H9 (cell line): ENCODE data around the gene IFNA7. TPM values are rescaled to one million over a fixed set of nuclear protein-coding genes. Genes with fewer than 3 reads are reported as not detected.

ENCODE experiments used
- DNase-seq: peaks from one replicate; pipeline ENCODE4 v3.0.0-alpha.2; 2017
- H2AFZ ChIP-seq: one replicate; pipeline ENCODE4 v1.6.1; 2013; ENCODE audit warnings: mild to moderate bottlenecking, low read length, control low read depth, moderate library complexity
- H2AK5ac ChIP-seq: 2 replicates; pipeline ENCODE4 v1.6.1; 2013; ENCODE audit warnings: low read length, control low read depth, mixed read lengths; ENCODE audit not compliant: insufficient read length
- H2BK120ac ChIP-seq: one replicate; pipeline ENCODE4 v1.6.1; 2013; ENCODE audit warnings: low read depth, mild to moderate bottlenecking, low read length, control low read depth, inconsistent platforms; ENCODE audit not compliant: poor library complexity, severe bottlenecking
- H2BK12ac ChIP-seq: 2 replicates; pipeline ENCODE4 v1.6.1; 2013; ENCODE audit warnings: low read length, control low read depth, mixed read lengths, low read depth; ENCODE audit not compliant: insufficient read length
- H2BK15ac ChIP-seq: 2 replicates; pipeline ENCODE4 v1.6.1; 2013; ENCODE audit warnings: low read depth, low read length, control low read depth
- H2BK20ac ChIP-seq: one replicate; pipeline ENCODE4 v1.6.1; 2013; ENCODE audit warnings: low read depth, mild to moderate bottlenecking, low read length, control low read depth, inconsistent platforms; ENCODE audit not compliant: poor library complexity, severe bottlenecking
- H2BK5ac ChIP-seq: 2 replicates; pipeline ENCODE4 v1.6.1; 2013; ENCODE audit warnings: low read length, control low read depth, mixed read lengths; ENCODE audit not compliant: insufficient read length
- H3K14ac ChIP-seq: 2 replicates; pipeline ENCODE4 v1.6.1; 2013; ENCODE audit warnings: low read length, control low read depth; ENCODE audit not compliant: insufficient read depth
- H3K18ac ChIP-seq: 2 replicates; pipeline ENCODE4 v1.6.1; 2013; ENCODE audit warnings: low read depth, mild to moderate bottlenecking, mixed read lengths, low read length, control low read depth; ENCODE audit not compliant: insufficient read length
- H3K23ac ChIP-seq: 2 replicates; pipeline ENCODE4 v1.6.1; 2013; ENCODE audit warnings: low read length, control low read depth, mixed read lengths, low read depth; ENCODE audit not compliant: insufficient read length
- H3K23me2 ChIP-seq: 2 replicates; pipeline ENCODE4 v1.6.1; 2013; ENCODE audit warnings: low read depth, mild to moderate bottlenecking, mixed read lengths, low read length, control low read depth; ENCODE audit not compliant: insufficient read length, poor library complexity, severe bottlenecking
- H3K27ac ChIP-seq: 2 replicates; pipeline ENCODE4 v1.5.1; 2013; ENCODE audit warnings: low read length, control low read depth, mixed read lengths, low read depth; ENCODE audit not compliant: insufficient read length
- H3K27me3 ChIP-seq: 2 replicates; pipeline ENCODE4 v1.6.1; 2013; ENCODE audit warnings: low read length, control low read depth, inconsistent platforms; ENCODE audit not compliant: insufficient read depth
- H3K4ac ChIP-seq: 2 replicates; pipeline ENCODE4 v1.6.1; 2013; ENCODE audit warnings: low read depth, mild to moderate bottlenecking, control low read depth, inconsistent platforms, low read length, moderate library complexity
- H3K4me1 ChIP-seq: 2 replicates; pipeline ENCODE4 v1.6.1; 2013; ENCODE audit warnings: low read length, control low read depth, inconsistent platforms; ENCODE audit not compliant: insufficient read depth
- H3K4me2 ChIP-seq: 2 replicates; pipeline ENCODE4 v1.6.1; 2013; ENCODE audit warnings: low read length, control low read depth, mixed read lengths; ENCODE audit not compliant: insufficient read length, insufficient read depth
- H3K56ac ChIP-seq: 2 replicates; pipeline ENCODE4 v1.6.1; 2013; ENCODE audit warnings: low read depth, mild to moderate bottlenecking, mixed read lengths, low read length, control low read depth; ENCODE audit not compliant: insufficient read length
- H3K79me1 ChIP-seq: 2 replicates; pipeline ENCODE4 v1.6.1; 2013; ENCODE audit warnings: low read depth, mild to moderate bottlenecking, moderate library complexity, low read length, control low read depth, inconsistent platforms; ENCODE audit not compliant: insufficient read depth, poor library complexity, severe bottlenecking
- H3K79me2 ChIP-seq: 2 replicates; pipeline ENCODE4 v1.6.1; 2013; ENCODE audit warnings: low read length, control low read depth, inconsistent platforms; ENCODE audit not compliant: insufficient read depth
- H3K9ac ChIP-seq: 2 replicates; pipeline ENCODE4 v1.6.1; 2013; ENCODE audit warnings: low read length, control low read depth, mixed read lengths; ENCODE audit not compliant: insufficient read length; ENCODE audit errors: extremely low read depth
- H3K9me3 ChIP-seq: one replicate; pipeline ENCODE4 v1.6.1; 2013; ENCODE audit warnings: low read depth, low read length, inconsistent platforms; ENCODE audit not compliant: control insufficient read depth
- H3T11ph ChIP-seq: one replicate; pipeline ENCODE4 v1.6.1; 2013; ENCODE audit warnings: mild to moderate bottlenecking, low read length, control low read depth, inconsistent platforms
- H4K20me1 ChIP-seq: one replicate; pipeline ENCODE4 v1.6.1; 2013; ENCODE audit not compliant: control insufficient read depth, insufficient read length, insufficient read depth
- H4K5ac ChIP-seq: 2 replicates; pipeline ENCODE4 v1.6.1; 2013; ENCODE audit warnings: low read depth, mild to moderate bottlenecking, mixed read lengths, low read length, control low read depth; ENCODE audit not compliant: insufficient read length
- H4K8ac ChIP-seq: replicated peaks from 2 replicates; pipeline ENCODE4 v1.6.1; 2013; ENCODE audit warnings: low read length, control low read depth, mixed read lengths, low read depth; ENCODE audit not compliant: insufficient read length
- H4K91ac ChIP-seq: 2 replicates; pipeline ENCODE4 v1.6.1; 2013; ENCODE audit warnings: low read depth, mild to moderate bottlenecking, moderate library complexity, mixed read lengths, low read length, control low read depth; ENCODE audit not compliant: insufficient read length
- H3K27ac Mint-ChIP-seq, 3 experiments: 2 replicates in 2 of 3; 3 replicates in 1 of 3; pipeline ENCODE4 v1.8.0; 2020 to 2021; ENCODE audit warnings: mixed read lengths in 3 of 3, mild to moderate bottlenecking in 1 of 3, moderate library complexity in 1 of 3
- H3K27me3 Mint-ChIP-seq: 2 replicates; pipeline ENCODE4 v1.8.0; 2021; ENCODE audit warnings: low read depth, mild to moderate bottlenecking, moderate library complexity, mixed read lengths
- H3K36me3 Mint-ChIP-seq, 3 experiments: 2 replicates in 2 of 3; 3 replicates in 1 of 3; pipeline ENCODE4 v1.8.0; 2020 to 2021; ENCODE audit warnings: low read depth in 3 of 3, mixed read lengths in 3 of 3; ENCODE audit not compliant: insufficient read depth in 1 of 3
- H3K4me1 Mint-ChIP-seq, 2 experiments: 2 replicates each; pipeline ENCODE4 v1.8.0; 2020; ENCODE audit warnings: mixed read lengths in 2 of 2
- H3K4me3 Mint-ChIP-seq, 2 experiments: 2 replicates in 1 of 2; 3 replicates in 1 of 2; pipeline ENCODE4 v1.8.0; 2020 to 2021; ENCODE audit warnings: mild to moderate bottlenecking in 2 of 2, mixed read lengths in 2 of 2, moderate library complexity in 1 of 2
- H3K9me3 Mint-ChIP-seq, 2 experiments: 2 replicates in 1 of 2; 3 replicates in 1 of 2; pipeline ENCODE4 v1.8.0; 2020; ENCODE audit warnings: mild to moderate bottlenecking in 2 of 2, mixed read lengths in 2 of 2, moderate library complexity in 1 of 2
- CTCF ChIP-seq: fragments of 200-600 bp; sonication (generic); conservative IDR thresholded peaks from 3 replicates; pipeline ENCODE4 v1.8.0; 2021; ENCODE audit warnings: antibody characterized with exemption, mild to moderate bottlenecking
- WGBS: extraction: QIAGEN DNeasy Blood & Tissue Kit; methylation state at CpG from one replicate; pipeline ENCODE4 v1.1.7; 2013; ENCODE audit warnings: missing lambda C conversion rate, low lambda C conversion rate, mixed read lengths; ENCODE audit not compliant: insufficient read length; ENCODE audit errors: extremely low coverage; 5-methylcytosine and 5-hydroxymethylcytosine counted together
- total RNA-seq: library from RNA; stranded (reverse); gene quantifications from 2 replicates; pipeline ENCODE4 v1.2.1, GENCODE V29; 2021

IFNA7 gene
- total RNA-seq, 1 experiment from 2014 or later, result not detected

- no peak overlapping the region for H2BK5ac ChIP-seq
- H3T11ph ChIP-seq, result no peak overlapping the region
- TF ChIP-seq CTCF, result no peak
- H4K8ac ChIP-seq, result no peak overlapping the region
- H3K4me3 Mint-ChIP-seq, result no peak overlapping the region
- H3K27ac Mint-ChIP-seq, result no peak overlapping the region
- H3K27ac ChIP-seq, result no peak overlapping the region
- H2BK12ac ChIP-seq, result no peak overlapping the region
- no peak overlapping the region for H3K23ac ChIP-seq
- no peaks in the 10 kb centered on the region for H3K9me3 Mint-ChIP-seq
- no peaks in the 10 kb centered on the region for H3K36me3 Mint-ChIP-seq
- no peak overlapping the region for H2BK20ac ChIP-seq
- H4K20me1 ChIP-seq, result no peaks in the 10 kb centered on the region
- no peak overlapping the region for H3K4me2 ChIP-seq
- no peaks in the 10 kb centered on the region for H3K79me2 ChIP-seq
- no peaks in the 10 kb centered on the region for H3K23me2 ChIP-seq
- H3K9me3 ChIP-seq, result no peaks in the 10 kb centered on the region
- H3K9ac ChIP-seq, result no peak overlapping the region
- no peak overlapping the region for H2AK5ac ChIP-seq
- H2BK15ac ChIP-seq, result no peak overlapping the region
- no peak overlapping the region for H4K91ac ChIP-seq
- H3K56ac ChIP-seq, result no peak overlapping the region
- no peaks in the 10 kb centered on the region for H3K79me1 ChIP-seq
- H3K4me1 ChIP-seq, result no peaks in the 10 kb centered on the region
- H2BK120ac ChIP-seq, result no peak overlapping the region
- no peaks in the 10 kb centered on the region for H3K4me1 Mint-ChIP-seq
- no peak overlapping the region for H3K18ac ChIP-seq
- no peak overlapping the region for H2AFZ ChIP-seq
- no peaks in the 10 kb centered on the region for H3K27me3 ChIP-seq
- no CpG with 5 or more reads among the region's 2 CpGs for WGBS
- peaks cover 15% of the 10 kb centered on the region for H3K27me3 Mint-ChIP-seq
- H3K14ac ChIP-seq, result no peak overlapping the region
- no peak overlapping the region for H4K5ac ChIP-seq
- DNase-seq, result no peak
- H3K4ac ChIP-seq, result no peak overlapping the region
Measured at GRCh38 chr9:21244836-21245235, 42.8 kb upstream of the IFNA7 start.
